SU-DHL-6 (cell line): ENCODE measurements around the gene POLN.

Source experiments
- H2AFZ ChIP-seq: fragments of 200-600 bp; sonication (generic); 2 replicates; pipeline ENCODE4 v1.6.1; 2014; ENCODE audit warnings: low read depth, mild to moderate bottlenecking, moderate library complexity, mixed read lengths, antibody characterized with exemption, low read length; ENCODE audit not compliant: severe bottlenecking
- H3F3A ChIP-seq: fragments of 200-600 bp; shearing (Covaris generic); 2 replicates; pipeline ENCODE4 v1.6.0; 2016; ENCODE audit warnings: antibody characterized with exemption, mild to moderate bottlenecking; ENCODE audit not compliant: insufficient read depth
- H3K27ac ChIP-seq: fragments of 200-600 bp; sonication (generic); 2 replicates; pipeline ENCODE4 v1.5.1; 2016; ENCODE audit warnings: low read depth, mild to moderate bottlenecking, low read length, moderate library complexity, mixed read lengths
- H3K27me3 ChIP-seq: fragments of 200-600 bp; sonication (generic), shearing (Covaris generic); 2 replicates; pipeline ENCODE4 v1.6.0; 2014; ENCODE audit warnings: mild to moderate bottlenecking, low read length
- H3K36me3 ChIP-seq: fragments of 200-600 bp; sonication (generic); 2 replicates; pipeline ENCODE4 v1.6.1; 2014; ENCODE audit warnings: mild to moderate bottlenecking, low read length, mixed read lengths
- H3K4me2 ChIP-seq: fragments of 300-600, 200-600 bp; shearing (Covaris generic), sonication (generic); 2 replicates; pipeline ENCODE4 v1.6.0; 2014; ENCODE audit warnings: low read length, low read depth, mild to moderate bottlenecking; ENCODE audit not compliant: poor library complexity, severe bottlenecking
- H3K4me3 ChIP-seq: fragments of 200-600 bp; sonication (generic); 2 replicates; pipeline ENCODE4 v1.5.1; 2014; ENCODE audit warnings: antibody characterized with exemption, low read length, mild to moderate bottlenecking, mixed read lengths; ENCODE audit not compliant: insufficient read depth, poor library complexity, severe bottlenecking
- H3K79me2 ChIP-seq: fragments of 200-600 bp; sonication (generic); 2 replicates; pipeline ENCODE4 v1.6.1; 2014; ENCODE audit warnings: mild to moderate bottlenecking, low read length, moderate library complexity; ENCODE audit not compliant: insufficient read depth
- H3K9ac ChIP-seq: fragments of 200-600 bp; sonication (generic); 2 replicates; pipeline ENCODE4 v1.7.0; 2014; ENCODE audit warnings: mild to moderate bottlenecking, low read length
- H3K9me2 ChIP-seq: fragments of 200-600 bp; sonication (generic); replicated peaks from 2 replicates; pipeline ENCODE4 v1.6.1; 2014; ENCODE audit warnings: low read length; ENCODE audit not compliant: insufficient read depth
- H3K9me3 ChIP-seq: fragments of 200-600 bp; sonication (generic); 2 replicates; pipeline ENCODE4 v1.6.1; 2014; ENCODE audit warnings: low read length, mixed read lengths; ENCODE audit not compliant: insufficient read depth
- H4K20me1 ChIP-seq: fragments of 200-600 bp; sonication (generic); 2 replicates; pipeline ENCODE4 v1.6.1; 2014; ENCODE audit warnings: low read depth, mild to moderate bottlenecking, antibody characterized with exemption, low read length, moderate library complexity, mixed read lengths
- EZH2phosphoT487 ChIP-seq: fragments of 200-600 bp; sonication (generic), shearing (Covaris generic); conservative IDR thresholded peaks from 2 replicates; pipeline ENCODE4 v1.6.1; 2018; ENCODE audit warnings: mild to moderate bottlenecking, antibody characterized with exemption, low read length, moderate library complexity, mixed read lengths
- TF ChIP-seq, protein P1 (sequence below): fragments of 200-600 bp; sonication (generic); IDR thresholded peaks from one replicate; pipeline ENCODE4 v1.5.1; 2017; ENCODE audit warnings: antibody characterized with exemption, mild to moderate bottlenecking, low read length, moderate library complexity; ENCODE audit not compliant: insufficient read depth, poor library complexity, severe bottlenecking

The POLN gene

DNA sequence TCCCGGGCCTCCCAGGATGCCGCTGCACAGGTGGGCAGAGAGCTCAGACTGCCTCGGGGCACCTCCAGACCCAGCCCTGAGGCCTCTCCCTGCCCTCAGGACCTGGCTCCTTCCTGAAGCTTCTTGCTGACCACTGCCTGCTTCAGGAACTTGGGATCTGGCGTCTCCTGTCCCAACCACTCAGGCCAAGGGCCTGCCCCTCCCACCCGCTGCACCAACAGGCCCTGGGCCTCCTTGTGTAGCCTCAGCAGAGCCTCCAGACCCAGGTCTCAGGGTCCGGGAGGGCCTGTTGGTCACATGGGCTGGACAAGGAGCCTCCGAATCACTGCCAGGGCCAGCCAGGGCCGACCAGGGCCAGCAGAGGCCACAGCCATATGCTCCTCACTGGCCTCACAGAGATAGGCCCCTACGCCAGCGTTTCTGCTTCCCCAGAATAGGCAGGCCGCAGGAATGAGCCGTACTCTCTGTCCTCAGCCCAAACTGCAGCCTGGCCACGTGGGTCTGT, 17.2 kb upstream of the POLN start:
- no peaks in the 10 kb centered on the region for H3F3A ChIP-seq
- H3K4me2 ChIP-seq, result no peak overlapping the region
- H4K20me1 ChIP-seq, result no peaks in the 10 kb centered on the region
- H3K9me2 ChIP-seq, result no peaks in the 10 kb centered on the region
- no peaks in the 10 kb centered on the region for H3K27me3 ChIP-seq
- no peak overlapping the region for H3K9ac ChIP-seq
- H3K4me3 ChIP-seq, result no peak overlapping the region
- TF ChIP-seq, protein P1, sequence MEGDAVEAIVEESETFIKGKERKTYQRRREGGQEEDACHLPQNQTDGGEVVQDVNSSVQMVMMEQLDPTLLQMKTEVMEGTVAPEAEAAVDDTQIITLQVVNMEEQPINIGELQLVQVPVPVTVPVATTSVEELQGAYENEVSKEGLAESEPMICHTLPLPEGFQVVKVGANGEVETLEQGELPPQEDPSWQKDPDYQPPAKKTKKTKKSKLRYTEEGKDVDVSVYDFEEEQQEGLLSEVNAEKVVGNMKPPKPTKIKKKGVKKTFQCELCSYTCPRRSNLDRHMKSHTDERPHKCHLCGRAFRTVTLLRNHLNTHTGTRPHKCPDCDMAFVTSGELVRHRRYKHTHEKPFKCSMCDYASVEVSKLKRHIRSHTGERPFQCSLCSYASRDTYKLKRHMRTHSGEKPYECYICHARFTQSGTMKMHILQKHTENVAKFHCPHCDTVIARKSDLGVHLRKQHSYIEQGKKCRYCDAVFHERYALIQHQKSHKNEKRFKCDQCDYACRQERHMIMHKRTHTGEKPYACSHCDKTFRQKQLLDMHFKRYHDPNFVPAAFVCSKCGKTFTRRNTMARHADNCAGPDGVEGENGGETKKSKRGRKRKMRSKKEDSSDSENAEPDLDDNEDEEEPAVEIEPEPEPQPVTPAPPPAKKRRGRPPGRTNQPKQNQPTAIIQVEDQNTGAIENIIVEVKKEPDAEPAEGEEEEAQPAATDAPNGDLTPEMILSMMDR, result no peak
- no peak for TF ChIP-seq EZH2phosphoT487
- H3K9me3 ChIP-seq, result no peaks in the 10 kb centered on the region
- H3K79me2 ChIP-seq, result no peaks in the 10 kb centered on the region
- no peak overlapping the region for H3K27ac ChIP-seq
- H3K36me3 ChIP-seq, result no peaks in the 10 kb centered on the region
- no peak overlapping the region for H2AFZ ChIP-seq

DNA sequence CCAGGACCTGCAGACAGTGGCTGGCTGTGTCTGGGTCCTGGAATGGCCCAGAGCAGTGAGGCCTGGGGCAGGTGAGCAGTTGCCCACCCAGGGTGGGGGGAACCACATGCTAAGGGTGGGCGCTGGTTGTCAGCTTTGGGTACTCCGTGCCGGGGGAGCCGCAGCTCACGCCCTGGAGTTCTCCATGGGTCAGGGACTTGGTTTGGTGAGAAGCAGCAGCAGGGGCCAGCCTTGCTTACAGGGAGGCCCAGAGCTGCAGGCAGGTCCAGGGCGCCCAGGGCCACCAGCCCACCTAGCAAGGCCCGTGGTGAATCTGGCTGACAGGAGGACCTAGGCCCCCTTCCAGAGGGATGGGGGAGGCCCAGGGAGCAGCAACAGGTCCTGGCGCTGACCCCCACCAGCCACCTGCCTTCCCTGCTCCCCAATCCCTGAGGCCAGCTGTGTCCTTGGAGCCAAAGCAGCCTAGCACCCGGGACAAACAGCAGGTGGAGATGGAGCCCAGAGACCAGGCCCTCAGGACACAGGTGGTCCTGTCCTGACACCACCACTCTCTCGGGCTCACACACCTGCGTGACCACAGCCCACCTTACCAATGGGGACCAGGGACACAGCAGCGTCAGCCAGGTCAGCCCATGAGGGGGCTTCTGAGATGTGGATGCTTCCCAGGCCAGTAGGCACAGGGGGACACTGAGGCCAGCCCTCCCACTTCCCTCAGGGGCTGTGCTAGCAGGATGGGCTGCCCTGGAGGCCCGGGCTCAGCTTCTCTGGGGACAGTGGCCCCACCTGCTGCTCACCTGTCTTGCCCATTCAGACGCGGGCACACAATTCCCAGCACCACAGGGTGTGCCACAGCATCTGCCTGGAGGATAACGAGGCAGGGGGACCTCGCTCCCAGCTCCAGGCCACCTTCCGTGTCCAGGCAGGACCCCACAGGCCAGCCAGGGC, 16.4 kb upstream of the POLN start:
- TF ChIP-seq, protein P1, result no peak
- no peak for TF ChIP-seq EZH2phosphoT487
- H3K9me2 ChIP-seq, result no peaks in the 10 kb centered on the region
- H3K9me3 ChIP-seq, result no peaks in the 10 kb centered on the region
- H3F3A ChIP-seq, result no peaks in the 10 kb centered on the region
- no peak overlapping the region for H2AFZ ChIP-seq
- no peak overlapping the region for H3K9ac ChIP-seq
- no peaks in the 10 kb centered on the region for H3K79me2 ChIP-seq
- H3K4me2 ChIP-seq, result no peak overlapping the region
- no peaks in the 10 kb centered on the region for H4K20me1 ChIP-seq
- H3K27ac ChIP-seq, result no peak overlapping the region
- H3K27me3 ChIP-seq, result no peaks in the 10 kb centered on the region
- no peak overlapping the region for H3K4me3 ChIP-seq
- no peaks in the 10 kb centered on the region for H3K36me3 ChIP-seq

- no peaks in the 10 kb centered on the region for H3F3A ChIP-seq
- H3K9ac ChIP-seq, result no peak overlapping the region
- no peak overlapping the region for H3K4me2 ChIP-seq
- no peaks in the 10 kb centered on the region for H3K27me3 ChIP-seq
- no peaks in the 10 kb centered on the region for H3K9me3 ChIP-seq
- no peak overlapping the region for H3K4me3 ChIP-seq
- H2AFZ ChIP-seq, result no peak overlapping the region
- H3K36me3 ChIP-seq, result no peaks in the 10 kb centered on the region
- no peaks in the 10 kb centered on the region for H3K9me2 ChIP-seq
- H3K79me2 ChIP-seq, result no peaks in the 10 kb centered on the region
- H4K20me1 ChIP-seq, result no peaks in the 10 kb centered on the region
- no peak for TF ChIP-seq EZH2phosphoT487
- TF ChIP-seq, protein P1, result no peak
- H3K27ac ChIP-seq, result no peak overlapping the region
Observed at GRCh38 chr4:2257361-2258081, 15.6 kb upstream of the POLN start.
